ENCODE data around the gene BOLA2B. TPM values are rescaled to one million over a fixed set of nuclear protein-coding genes. Genes with fewer than 3 reads are reported as not detected.
"Not testable (repeated sequence)": the region's sequence is repeated elsewhere in the genome, so short reads cannot be mapped to it uniquely, and the experiment has no call there.

The BOLA2B gene
- total RNA-seq, 1 donor from 2014 or later, result 19.9 TPM

DNA sequence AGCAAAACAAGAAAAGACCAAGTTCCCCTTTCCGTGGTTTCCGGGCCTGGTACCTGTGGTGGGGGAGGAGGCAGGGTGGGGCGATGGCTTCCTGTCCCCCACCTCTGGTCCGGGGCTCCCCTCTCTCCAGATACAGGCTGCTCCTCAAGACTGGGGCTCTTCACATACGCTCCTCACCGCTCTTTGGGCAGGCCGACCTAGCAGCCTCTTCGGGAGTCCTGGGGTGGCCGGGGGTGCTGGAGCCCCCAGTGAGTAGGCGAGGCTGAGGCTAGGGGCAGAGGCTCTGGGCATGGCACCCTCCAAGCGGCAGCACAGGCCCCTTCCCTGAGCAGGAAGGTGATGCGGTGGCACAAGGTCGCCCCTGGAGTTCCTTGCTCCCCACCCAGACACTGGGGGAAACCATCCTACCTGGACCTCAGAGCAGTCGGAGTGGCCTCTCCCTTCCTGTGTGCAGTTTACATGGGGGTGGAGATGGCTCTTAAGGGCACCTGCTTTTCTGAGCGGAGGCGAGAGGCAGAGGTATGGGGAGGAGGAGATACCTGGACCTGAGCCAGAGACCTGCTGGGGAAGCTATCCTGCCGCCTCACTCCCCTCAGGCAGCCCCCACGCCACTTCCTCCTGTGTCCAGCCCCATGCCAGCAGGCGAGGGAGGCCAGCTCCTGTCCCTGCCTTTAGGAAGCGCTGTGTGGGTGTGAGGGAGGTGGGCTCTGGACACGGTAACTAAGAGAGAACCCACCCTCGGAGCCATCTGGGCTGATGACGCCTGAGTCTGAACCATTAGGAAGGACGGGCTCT lies 9.2 kb downstream of the BOLA2B start:
- no peak for DNase-seq (ENCODE audit: low read depth, low spot score)

- DNase-seq (ENCODE audit: low read depth, low spot score), result no peak
These were observed 10.0 kb downstream of the BOLA2B start, which contains the start of gene CORO1A for GRCh38 chr16:30183233-30184095. Gene CORO1A (plus strand): TSS chr16:30183602. CDS start chr16:30185210, 1,608 bp downstream.

DNA sequence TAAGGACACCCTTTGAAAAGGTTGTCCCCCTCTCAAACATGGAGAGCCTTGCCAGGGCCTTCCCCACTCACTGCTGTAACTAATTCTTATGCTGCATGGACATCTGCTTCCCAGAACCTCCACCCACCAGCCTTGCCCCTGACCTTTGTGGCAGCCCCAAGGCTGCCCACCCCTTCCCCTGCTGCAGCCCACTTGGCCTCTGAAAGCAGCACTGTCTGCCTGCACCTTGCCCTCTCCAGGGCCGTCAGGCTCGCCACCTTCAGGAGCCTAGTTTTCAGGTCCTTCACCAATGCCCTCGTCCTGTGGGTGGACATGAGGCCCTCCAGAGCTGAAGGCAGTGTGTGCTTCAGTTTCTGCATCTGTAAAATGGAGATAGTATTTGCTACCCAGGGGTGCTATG lies 12.7 kb downstream of the BOLA2B start:
- no peak for DNase-seq (ENCODE audit: low read depth, low spot score)

GRCh38 chr16:30179931-30180330 lies 13.5 kb downstream of the BOLA2B start:
- no peak for DNase-seq (ENCODE audit: low read depth, low spot score)

DNA sequence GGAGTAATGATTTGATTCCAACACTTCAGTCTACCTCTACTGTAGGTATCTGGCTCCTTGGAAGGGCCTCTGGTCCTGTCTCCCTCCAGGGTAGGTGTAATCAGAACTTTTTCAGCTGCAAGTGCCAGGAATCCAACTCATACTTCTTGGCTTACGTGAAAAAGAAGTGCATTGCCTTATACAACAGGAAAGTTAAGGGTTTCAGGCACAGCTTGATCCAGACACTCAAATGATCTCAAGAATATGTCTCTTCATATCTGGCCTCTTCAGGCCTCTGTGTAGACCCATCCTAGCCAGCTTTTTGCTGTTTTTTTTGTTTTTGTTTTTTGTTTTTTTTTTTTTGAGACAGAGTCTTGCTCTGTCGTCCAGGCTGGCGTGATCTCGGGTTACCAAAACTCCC lies 14.3 kb downstream of the BOLA2B start:
- DNase-seq (ENCODE audit: low read depth, low spot score), result no peak

DNA sequence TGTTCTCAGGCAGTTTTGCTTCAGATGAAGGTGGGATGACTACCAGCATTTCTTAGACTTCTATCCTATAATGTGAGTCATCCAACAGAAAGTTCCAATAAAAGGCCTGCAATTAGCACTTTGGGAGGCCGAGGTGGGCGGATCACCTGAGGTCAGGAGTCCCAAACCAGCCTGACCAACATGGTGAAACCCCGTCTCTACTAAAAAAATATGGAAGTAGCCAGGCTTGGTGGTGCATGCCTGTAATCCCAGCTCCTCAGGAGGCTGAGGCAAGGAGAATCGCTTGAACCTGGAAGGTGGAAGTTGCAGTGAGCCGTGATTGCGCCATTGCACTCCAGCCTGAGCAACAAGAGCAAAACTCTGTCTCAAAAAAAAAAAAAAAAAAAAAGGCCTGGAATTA lies 16.6 kb downstream of the BOLA2B start:
- DNase-seq (ENCODE audit: low read depth, low spot score), result not testable (repeated sequence)

GRCh38 chr16:30173054-30173453 lies 20.4 kb downstream of the BOLA2B start:
- no peak for DNase-seq (ENCODE audit: low read depth, low spot score)

GRCh38 chr16:30170145-30170544 lies 23.3 kb downstream of the BOLA2B start:
- DNase-seq (ENCODE audit: low read depth, low spot score), result not testable (repeated sequence)

DNA sequence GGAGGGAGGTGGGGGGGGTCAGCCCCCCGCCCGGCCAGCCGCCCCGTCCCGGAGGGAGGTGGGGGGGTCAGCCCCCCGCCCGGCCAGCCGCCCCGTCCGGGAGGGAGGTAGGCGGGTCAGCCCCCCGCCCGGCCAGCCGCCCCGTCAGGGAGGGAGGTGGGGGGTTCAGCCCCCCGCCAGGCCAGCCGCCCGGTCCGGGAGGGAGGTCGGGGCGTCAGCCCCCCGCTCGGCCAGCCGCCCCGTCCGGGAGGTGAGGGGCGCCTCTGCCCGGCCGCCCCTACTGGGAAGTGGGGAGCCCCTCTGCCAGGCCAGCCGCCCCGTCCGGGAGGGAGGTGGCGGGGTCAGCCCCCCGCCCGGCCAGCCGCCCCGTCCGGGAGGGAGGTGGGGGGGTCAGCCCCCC lies 24.1 kb downstream of the BOLA2B start:
- DNase-seq (ENCODE audit: low read depth, low spot score), result not testable (repeated sequence)

DNA sequence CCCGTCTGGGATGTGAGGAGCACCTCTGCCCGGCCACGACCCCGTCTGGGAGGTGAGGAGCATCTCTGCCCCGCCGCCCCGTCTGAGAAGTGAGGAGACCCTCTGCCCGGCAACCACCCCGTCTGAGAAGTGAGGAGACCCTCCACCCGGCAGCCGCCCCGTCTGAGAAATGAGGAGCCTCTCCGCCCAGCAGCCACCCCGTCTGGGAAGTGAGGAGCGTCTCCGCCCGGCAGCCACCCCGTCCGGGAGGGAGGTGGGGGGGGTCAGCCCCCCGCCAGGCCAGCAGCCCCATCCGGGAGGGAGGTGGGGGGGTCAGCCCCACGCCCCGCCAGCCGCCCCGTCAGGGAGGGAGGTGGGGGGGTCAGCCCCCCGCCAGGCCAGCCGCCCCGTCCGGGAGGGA lies 24.7 kb downstream of the BOLA2B start:
- not testable (repeated sequence) for DNase-seq (ENCODE audit: low read depth, low spot score)

DNA sequence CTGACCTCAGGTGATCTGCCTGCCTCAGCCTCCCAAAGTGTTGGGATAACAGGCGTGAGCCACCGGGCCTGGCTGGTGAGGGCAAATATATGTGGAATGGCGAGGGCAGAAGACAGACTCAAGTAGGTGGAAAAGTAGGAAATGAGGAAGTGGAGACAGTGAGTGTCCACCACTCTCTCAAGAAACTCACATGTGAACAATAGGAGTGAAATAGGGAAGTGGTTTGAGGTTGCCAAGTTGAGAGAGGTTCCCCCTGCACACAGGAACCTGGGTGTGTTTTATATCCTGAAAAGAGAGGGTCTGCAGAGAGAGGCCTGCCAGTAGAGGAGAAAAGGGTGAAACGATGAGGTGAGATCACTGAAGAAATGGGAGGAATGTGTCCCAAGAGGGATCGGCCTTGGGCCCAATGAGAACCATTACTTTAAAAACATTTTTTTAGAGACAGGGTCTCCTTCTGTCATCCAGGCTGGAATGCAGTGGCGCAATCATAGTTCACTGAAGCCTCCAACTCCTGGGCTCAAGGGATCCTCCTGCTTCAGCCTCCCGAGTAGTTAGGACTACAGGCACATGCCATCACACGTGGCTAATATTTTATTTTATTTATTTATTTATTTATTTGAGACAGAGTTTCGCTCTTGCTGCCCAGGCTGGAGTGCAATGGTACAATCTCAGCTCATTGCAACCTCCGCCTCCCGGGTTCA lies 27.1 kb downstream of the BOLA2B start:
- no peak for DNase-seq (ENCODE audit: low read depth, low spot score)

GRCh38 chr16:30163538-30163937 lies 29.9 kb downstream of the BOLA2B start:
- no peak for DNase-seq (ENCODE audit: low read depth, low spot score)

DNA sequence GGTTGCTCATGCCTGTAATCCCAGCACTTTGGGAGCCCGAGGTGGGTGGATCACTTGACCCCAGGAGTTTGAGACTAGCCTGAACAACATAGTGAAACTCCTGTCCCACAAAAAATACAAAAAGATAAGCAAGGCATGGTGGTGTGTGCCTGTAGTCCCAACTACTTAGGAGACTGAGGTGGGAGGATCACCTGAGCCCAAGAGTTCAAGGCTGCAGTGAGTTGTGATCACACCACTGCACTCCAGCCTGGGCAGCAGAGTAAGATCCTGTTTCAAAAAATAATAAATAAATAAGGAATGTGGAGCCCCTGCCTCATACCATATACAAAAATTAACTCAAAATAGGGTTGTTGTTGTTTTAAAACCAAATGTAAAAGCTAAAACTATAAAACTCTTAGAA lies 36.3 kb downstream of the BOLA2B start:
- no peak for DNase-seq (ENCODE audit: low read depth, low spot score)

- no peak for DNase-seq (ENCODE audit: low read depth, low spot score)
These were observed 38.3 kb downstream of the BOLA2B start for GRCh38 chr16:30155188-30155587.

DNA sequence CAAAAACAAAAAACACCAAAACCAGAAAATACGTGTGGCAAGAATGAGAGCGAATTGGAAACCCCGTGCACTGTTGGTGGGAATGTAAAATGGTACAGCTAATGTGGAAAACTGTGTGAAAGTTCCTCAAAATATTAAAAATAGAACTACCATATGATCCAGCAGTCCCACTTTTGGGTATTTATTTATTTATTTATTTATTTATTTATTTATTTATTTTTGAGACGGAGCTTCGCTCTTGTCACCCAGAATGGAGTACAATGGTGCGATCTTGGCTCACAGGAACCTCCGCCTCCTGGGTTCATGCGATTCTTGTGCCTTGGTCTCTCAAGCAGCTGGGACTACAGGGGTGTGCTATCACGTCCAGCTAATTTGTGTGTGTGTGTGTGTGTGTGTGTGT lies 40.9 kb downstream of the BOLA2B start:
- no peak for DNase-seq (ENCODE audit: low read depth, low spot score)

DNA sequence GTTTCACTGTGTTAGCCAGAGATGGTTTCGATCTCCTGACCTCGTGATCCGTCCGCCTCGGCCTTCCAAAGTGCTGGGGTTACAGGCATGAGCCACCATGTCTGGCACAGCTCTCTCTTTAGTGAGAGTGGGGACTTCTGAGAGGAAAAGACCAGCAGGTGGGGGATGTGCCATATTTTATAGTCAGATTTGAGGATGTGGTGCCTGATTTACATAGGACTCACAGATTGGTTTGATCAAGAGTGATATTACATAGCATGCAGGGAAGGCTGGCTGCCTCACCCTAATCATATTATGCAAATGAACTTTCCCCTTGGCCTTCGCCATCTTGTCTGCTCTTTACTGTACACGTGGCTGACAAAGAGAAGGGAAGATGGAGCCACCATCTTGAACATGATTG lies 42.4 kb downstream of the BOLA2B start:
- no peak for DNase-seq (ENCODE audit: low read depth, low spot score)

DNA sequence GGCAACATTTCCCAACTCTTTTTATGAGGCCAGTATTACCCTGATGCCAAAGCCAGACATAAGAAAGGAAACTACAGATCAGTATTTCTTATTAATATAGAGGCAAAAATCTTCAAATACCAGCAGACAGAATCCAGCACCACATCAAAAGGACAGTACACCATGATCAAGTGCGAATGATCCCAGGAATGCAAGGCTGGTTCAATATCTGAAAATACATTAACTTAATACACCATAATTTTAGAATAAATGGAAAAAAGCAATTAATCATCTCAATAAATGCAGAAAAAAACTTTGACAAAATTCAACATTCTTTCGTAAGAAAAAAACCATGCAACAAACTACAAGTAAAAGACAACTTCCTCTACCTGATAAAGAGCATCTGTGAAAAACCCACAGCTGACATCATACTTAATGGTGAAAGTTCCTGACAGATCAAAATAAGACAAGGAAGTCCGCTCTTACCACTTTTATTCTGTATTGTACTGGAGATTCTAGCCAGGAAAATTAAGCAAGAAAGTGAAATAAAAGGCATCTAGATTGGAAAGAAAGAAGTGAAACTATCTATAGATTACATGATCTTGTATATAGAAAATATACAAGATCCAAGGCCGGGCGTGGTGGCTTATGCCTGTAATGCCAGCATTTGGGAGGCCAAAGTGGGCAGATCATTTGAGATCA lies 44.1 kb downstream of the BOLA2B start:
- DNase-seq (ENCODE audit: low read depth, low spot score), result no peak

DNA sequence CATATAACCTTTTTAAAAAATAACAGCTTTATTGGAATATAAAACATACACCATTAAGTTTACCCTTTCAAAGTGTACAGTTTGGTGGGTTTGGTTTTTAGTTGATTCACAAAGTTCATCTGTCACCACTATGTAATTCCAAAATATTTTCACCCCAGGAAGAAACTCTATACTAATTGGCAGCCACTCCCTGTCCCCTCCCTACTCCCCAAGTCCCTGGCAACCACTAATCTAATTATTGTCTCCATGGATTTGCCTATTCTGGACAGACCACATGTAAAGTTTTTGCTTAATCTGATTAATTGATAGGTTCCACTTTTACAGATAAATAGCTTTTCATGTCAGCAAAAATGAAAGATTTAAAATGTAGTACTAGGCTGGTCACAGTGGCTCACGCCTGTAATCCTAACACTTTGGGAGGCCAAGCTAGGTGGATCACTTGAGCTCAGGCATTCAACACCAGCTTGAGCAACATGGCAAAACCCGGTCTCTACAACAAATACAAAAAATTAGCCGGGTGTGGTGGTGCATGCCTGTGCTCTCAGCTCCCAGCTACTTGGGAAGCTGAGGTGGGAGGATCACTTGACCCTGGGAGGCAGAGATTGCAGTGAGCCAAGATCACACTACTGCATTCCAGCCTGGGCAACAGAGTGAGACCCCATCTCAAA lies 45.5 kb downstream of the BOLA2B start:
- no peak for DNase-seq (ENCODE audit: low read depth, low spot score)

DNA sequence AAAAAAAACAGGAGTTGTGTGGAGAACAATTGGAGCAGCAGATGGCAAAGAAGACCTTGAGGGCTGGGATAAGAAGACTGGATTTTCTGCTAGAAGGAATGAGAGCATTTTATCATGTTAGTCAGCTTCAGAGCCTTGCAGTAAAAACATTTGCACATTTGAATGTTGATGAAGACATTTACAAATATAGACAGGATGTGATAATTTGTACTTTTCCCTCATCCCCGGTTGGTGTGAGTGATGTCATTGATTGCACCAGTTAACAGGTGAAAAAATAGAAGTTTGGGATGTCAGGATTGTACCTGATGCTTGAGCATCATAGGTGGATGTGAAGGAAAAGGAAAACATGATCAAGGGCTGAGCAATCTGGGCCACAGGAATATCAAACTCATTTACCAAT lies 47.8 kb downstream of the BOLA2B start:
- DNase-seq (ENCODE audit: low read depth, low spot score), result no peak

- DNase-seq (ENCODE audit: low read depth, low spot score), result no peak
These were observed 48.5 kb downstream of the BOLA2B start for GRCh38 chr16:30144917-30145316.

- no peak for DNase-seq (ENCODE audit: low read depth, low spot score)
These were observed 49.4 kb downstream of the BOLA2B start for GRCh38 chr16:30144017-30144416.
